MM.1S (cell line): ENCODE data around the gene CHCHD6.

Experiments
- CTCF ChIP-seq: fragments of 300-600 bp; sonication (generic); IDR thresholded peaks from 2 replicates; pipeline ENCODE4 v1.5.1; 2016; ENCODE audit warnings: antibody characterized with exemption, low read length, mixed read lengths
- EZH2 ChIP-seq: fragments of 300-600 bp; sonication (generic); optimal IDR thresholded peaks from 2 replicates; pipeline ENCODE3; 2017; ENCODE audit warnings: low read depth, mild to moderate bottlenecking, antibody characterized with exemption, low read length, mixed read lengths
- EZH2phosphoT487 ChIP-seq: fragments of 300-600 bp; sonication (generic); IDR thresholded peaks from 2 replicates; pipeline ENCODE4 v1.6.1; 2018; ENCODE audit warnings: antibody characterized with exemption, low read length

- TF ChIP-seq CTCF (no peak), EZH2 (no peak), EZH2phosphoT487 (no peak)
Observed at GRCh38 chr3:126992776-126993175, 288.7 kb downstream of the CHCHD6 start.
